Measurements from ENCODE around the gene ATG16L2.

ATG16L2 gene

DNA sequence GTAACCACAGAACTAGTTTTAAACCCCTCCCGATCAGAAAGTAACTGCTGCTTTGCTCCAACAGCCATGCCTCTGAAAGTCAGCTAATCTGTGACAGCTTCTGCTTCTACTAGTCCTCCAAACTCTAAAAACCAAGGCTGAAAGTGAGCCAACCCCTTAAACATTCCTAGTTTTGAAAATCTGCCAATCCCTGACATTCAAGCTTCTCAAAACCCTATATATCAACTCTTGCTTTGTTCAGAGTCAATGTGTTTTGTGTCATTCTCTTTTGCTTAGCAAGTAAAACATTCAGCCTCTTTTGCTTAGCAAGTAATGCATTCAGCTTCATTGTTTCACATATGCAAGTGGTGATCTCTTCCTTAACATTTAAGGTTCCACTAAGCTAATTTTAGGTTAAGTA is 56.9 kb downstream of the ATG16L2 start (continued):
- TF ChIP-seq, protein P1, sequence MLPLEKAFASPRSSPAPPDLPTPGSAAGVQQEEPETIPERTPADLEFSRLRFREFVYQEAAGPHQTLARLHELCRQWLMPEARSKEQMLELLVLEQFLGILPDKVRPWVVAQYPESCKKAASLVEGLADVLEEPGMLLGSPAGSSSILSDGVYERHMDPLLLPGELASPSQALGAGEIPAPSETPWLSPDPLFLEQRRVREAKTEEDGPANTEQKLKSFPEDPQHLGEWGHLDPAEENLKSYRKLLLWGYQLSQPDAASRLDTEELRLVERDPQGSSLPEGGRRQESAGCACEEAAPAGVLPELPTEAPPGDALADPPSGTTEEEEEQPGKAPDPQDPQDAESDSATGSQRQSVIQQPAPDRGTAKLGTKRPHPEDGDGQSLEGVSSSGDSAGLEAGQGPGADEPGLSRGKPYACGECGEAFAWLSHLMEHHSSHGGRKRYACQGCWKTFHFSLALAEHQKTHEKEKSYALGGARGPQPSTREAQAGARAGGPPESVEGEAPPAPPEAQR (tag by site-specific recombination; IDR thresholded peaks at IDR 0.05), result no peak
- TF ChIP-seq ZNF658 (tag by site-specific recombination; IDR thresholded peaks at IDR 0.05) (no peak), ZNF112 (tag by site-specific recombination; IDR thresholded peaks at IDR 0.05) (no peak)

DNA sequence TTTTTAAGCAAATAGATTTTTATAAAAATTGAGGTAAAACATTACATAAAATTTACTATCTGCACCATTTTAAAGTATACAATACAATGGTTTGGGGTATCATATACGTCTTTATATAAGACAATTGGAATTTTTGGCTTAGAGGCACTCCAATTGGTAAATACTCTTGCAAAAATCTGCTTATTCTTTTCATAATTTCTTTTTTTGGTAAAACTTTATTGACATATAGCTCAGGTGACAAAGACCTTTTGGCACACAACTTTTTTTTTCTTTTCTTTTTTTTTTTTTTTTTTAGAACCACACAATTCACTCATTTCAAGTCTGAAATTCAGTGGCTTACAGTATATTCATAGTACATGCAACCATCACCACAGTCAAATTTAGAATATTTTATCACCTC is 57.8 kb downstream of the ATG16L2 start:
- no peak overlapping the region for H3K27ac ChIP-seq (ENCODE audit: extremely low read depth, low read depth, low read length)
- H3K36me3 ChIP-seq (ENCODE audit: control insufficient read depth in 2 of 2, insufficient read depth in 1 of 2, low read length in 2 of 2), result peaks cover 0 to 1% of the 10 kb centered on the region in 2 experiments; a peak in 1 of 3 replicates
- ChIA-PET CTCF (interaction anchor here (0.5 to 1.9 kb wide), 2 partner anchors 11 to 40 kb away, joined by 3 to 4 read pairs; no protein-coding TSS in a partner anchor), POLR2A (no interaction called here)
- H3K4me3 ChIP-seq (ENCODE audit: low read depth, low read length), result no peak overlapping the region
- H3K4me1 ChIP-seq (ENCODE audit: control insufficient read depth, insufficient read depth, low read length), result no peaks in the 10 kb centered on the region
- TF ChIP-seq ZNF155 (tag by site-specific recombination; IDR thresholded peaks at IDR 0.05) (no peak), ZNF266 (tag by site-specific recombination; IDR thresholded peaks at IDR 0.05; ENCODE audit: low read depth) (no peak), ZNF626 (tag by site-specific recombination; IDR thresholded peaks at IDR 0.05) (no peak), ZNF658 (tag by site-specific recombination; IDR thresholded peaks at IDR 0.05) (no peak), ZNF843 (tag by site-specific recombination; IDR thresholded peaks at IDR 0.05) (no peak), ZNF274 (IDR thresholded peaks at IDR 0.05; ENCODE audit: low read length) (no peak), ZNF274 (tag by site-specific recombination; IDR thresholded peaks at IDR 0.05; ENCODE audit: borderline replicate concordance) (no peak), ZNF544 (tag by site-specific recombination; IDR thresholded peaks at IDR 0.05) (no peak), ZNF571 (tag by site-specific recombination; IDR thresholded peaks at IDR 0.05) (no peak), ZNF510 (tag by site-specific recombination; IDR thresholded peaks at IDR 0.05; ENCODE audit: insufficient replicate concordance) (no peak), ZNF132 (tag by site-specific recombination; IDR thresholded peaks at IDR 0.05; ENCODE audit: borderline replicate concordance) (no peak)
- TF ChIP-seq, protein P2, sequence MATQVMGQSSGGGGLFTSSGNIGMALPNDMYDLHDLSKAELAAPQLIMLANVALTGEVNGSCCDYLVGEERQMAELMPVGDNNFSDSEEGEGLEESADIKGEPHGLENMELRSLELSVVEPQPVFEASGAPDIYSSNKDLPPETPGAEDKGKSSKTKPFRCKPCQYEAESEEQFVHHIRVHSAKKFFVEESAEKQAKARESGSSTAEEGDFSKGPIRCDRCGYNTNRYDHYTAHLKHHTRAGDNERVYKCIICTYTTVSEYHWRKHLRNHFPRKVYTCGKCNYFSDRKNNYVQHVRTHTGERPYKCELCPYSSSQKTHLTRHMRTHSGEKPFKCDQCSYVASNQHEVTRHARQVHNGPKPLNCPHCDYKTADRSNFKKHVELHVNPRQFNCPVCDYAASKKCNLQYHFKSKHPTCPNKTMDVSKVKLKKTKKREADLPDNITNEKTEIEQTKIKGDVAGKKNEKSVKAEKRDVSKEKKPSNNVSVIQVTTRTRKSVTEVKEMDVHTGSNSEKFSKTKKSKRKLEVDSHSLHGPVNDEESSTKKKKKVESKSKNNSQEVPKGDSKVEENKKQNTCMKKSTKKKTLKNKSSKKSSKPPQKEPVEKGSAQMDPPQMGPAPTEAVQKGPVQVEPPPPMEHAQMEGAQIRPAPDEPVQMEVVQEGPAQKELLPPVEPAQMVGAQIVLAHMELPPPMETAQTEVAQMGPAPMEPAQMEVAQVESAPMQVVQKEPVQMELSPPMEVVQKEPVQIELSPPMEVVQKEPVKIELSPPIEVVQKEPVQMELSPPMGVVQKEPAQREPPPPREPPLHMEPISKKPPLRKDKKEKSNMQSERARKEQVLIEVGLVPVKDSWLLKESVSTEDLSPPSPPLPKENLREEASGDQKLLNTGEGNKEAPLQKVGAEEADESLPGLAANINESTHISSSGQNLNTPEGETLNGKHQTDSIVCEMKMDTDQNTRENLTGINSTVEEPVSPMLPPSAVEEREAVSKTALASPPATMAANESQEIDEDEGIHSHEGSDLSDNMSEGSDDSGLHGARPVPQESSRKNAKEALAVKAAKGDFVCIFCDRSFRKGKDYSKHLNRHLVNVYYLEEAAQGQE (tag by site-specific recombination; IDR thresholded peaks at IDR 0.05), result no peak
- no peaks in the 10 kb centered on the region for H3K9me3 ChIP-seq (ENCODE audit: control insufficient read depth, insufficient read depth, low read depth, low read length)

DNA sequence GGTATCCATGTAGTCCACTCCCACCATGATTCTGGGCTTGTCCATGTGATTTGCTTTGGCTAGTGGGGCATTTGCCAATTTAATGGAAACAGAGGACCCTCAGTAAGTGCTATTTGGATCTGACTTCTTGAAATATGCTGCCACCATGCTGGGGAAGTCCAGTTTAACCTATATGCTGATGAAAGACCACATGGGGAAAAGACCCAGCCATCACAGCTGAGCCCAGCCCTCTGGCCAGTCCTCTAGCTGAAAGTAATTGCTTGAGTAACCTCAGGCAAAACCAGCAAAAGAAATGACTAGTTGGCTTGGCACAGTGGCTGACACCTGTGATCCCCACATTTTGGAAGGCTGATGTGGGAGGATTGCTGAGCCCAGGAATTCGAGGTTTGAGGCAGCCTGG is 61.5 kb downstream of the ATG16L2 start:
- no peak overlapping the region for H3K27ac ChIP-seq (ENCODE audit: extremely low read depth, low read depth, low read length)
- ChIA-PET CTCF (interaction anchor here (0.6 kb wide), 2 partner anchors 58 to 369 kb away, joined by 3 to 4 read pairs; no protein-coding TSS in a partner anchor), POLR2A (no interaction called here)
- no peaks in the 10 kb centered on the region for H3K4me1 ChIP-seq (ENCODE audit: control insufficient read depth, insufficient read depth, low read length)
- no peak overlapping the region for H3K4me3 ChIP-seq (ENCODE audit: low read depth, low read length)
- H3K9me3 ChIP-seq (ENCODE audit: control insufficient read depth, insufficient read depth, low read depth, low read length), result no peaks in the 10 kb centered on the region
- no peaks in the 10 kb centered on the region for H3K36me3 ChIP-seq (ENCODE audit: control insufficient read depth in 2 of 2, insufficient read depth in 1 of 2, low read length in 2 of 2)
- TF ChIP-seq ZNF629 (tag by site-specific recombination; IDR thresholded peaks at IDR 0.05), result no peak
- no peak for TF ChIP-seq ZNF837 (tag by site-specific recombination; IDR thresholded peaks at IDR 0.05)
- TF ChIP-seq HOXD13 (CRISPR knock-in tag; IDR thresholded peaks at IDR 0.05; ENCODE audit: borderline replicate concordance), result no peak
- no peak for TF ChIP-seq ZNF529 (tag by site-specific recombination; IDR thresholded peaks at IDR 0.05; ENCODE audit: insufficient replicate concordance)
- no peak for TF ChIP-seq ZBTB8A (tag by site-specific recombination; IDR thresholded peaks at IDR 0.05)
- no peak for TF ChIP-seq ZNF157 (tag by site-specific recombination; IDR thresholded peaks at IDR 0.05)

Measured in HEK293 (cell line).